Measurements from ENCODE around the gene NOP9.

The NOP9 gene

GRCh38 chr14:24308342-24309124, 8.9 kb downstream of the NOP9 start:
- POLR2A ChIA-PET (ENCODE audit: low non-redundant PET), result interaction anchor here (0.7 to 0.9 kb wide), 2 partner anchors 66 to 77 kb away, joined by 3 read pairs; partner anchors contain the start of gene TINF2
- TF ChIP-seq, protein P1, sequence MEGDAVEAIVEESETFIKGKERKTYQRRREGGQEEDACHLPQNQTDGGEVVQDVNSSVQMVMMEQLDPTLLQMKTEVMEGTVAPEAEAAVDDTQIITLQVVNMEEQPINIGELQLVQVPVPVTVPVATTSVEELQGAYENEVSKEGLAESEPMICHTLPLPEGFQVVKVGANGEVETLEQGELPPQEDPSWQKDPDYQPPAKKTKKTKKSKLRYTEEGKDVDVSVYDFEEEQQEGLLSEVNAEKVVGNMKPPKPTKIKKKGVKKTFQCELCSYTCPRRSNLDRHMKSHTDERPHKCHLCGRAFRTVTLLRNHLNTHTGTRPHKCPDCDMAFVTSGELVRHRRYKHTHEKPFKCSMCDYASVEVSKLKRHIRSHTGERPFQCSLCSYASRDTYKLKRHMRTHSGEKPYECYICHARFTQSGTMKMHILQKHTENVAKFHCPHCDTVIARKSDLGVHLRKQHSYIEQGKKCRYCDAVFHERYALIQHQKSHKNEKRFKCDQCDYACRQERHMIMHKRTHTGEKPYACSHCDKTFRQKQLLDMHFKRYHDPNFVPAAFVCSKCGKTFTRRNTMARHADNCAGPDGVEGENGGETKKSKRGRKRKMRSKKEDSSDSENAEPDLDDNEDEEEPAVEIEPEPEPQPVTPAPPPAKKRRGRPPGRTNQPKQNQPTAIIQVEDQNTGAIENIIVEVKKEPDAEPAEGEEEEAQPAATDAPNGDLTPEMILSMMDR (conservative IDR thresholded peaks at IDR 0.05; ENCODE audit: low read depth), result peak; percentile 67

DNA sequence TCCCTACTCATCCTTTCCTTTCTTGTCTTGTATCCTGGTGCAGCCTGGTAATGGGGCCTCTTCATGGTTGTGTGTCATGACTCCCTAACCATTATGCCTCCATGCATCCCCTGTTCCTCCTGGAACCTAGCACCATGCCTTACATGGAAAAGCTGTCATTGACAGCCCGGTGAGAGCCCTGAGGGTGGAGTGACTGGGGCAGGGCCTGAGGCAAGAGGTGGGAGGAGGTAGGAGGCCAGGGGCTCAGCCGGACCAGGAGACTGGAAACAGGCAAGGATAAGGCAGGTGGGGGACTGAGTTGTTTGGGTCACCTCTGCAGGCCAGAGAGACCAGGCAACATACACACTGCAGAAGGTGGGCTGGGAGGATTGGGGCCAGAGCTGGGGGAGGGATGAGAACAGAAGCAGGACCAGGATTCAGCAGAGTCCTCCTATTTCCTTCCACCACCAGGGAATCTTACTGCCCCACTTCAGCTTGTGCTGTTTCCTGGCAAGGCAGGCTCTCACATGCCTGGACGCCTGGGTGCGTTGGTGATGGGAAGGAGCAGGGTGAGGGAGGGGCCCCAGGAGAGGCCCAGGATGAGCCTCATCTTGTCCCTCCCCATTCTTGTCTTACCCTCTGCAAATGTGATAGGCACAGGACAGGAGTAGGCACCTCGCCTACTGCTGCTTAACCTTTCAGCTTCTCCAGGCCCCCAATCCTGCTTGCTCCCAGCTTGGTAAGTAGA, 10.1 kb downstream of the NOP9 start, which contains the start of gene LTB4R2:
Gene LTB4R2, plus strand, starts transcription at position 603 of the 727 bp plus-strand sequence. CDS start 525 bp downstream, outside the sequence.
- peak within 1 kb of the TSS; percentile 98 for H3K27ac ChIP-seq
- DNase-seq (ENCODE audit: low spot score), result peak; percentile 73
- ChIA-PET CTCF (interaction anchor here (0.6 to 2.8 kb wide), 9 partner anchors 9 to 126 kb away, joined by 3 to 12 read pairs (median 6); partner anchors contain the start of gene TINF2), POLR2A (ENCODE audit: low non-redundant PET) (interaction anchor here (0.7 to 1.2 kb wide), 2 partner anchors 8 to 120 kb away, joined by 3 to 4 read pairs; partner anchors contain the start of genes CBLN3 and KHNYN)
- TF ChIP-seq, protein P1 (conservative IDR thresholded peaks at IDR 0.05; ENCODE audit: low read depth), result no peak

More at GRCh38 chr14:24308342-24309124, 8.9 kb downstream of the NOP9 start:
- H3K27ac ChIP-seq, result peak overlapping the region; percentile 98
- no peak for DNase-seq (ENCODE audit: low spot score)
- CTCF ChIA-PET, result interaction anchor here (0.6 to 2.8 kb wide), 20 partner anchors 9 to 1161 kb away, joined by 3 to 14 read pairs (median 3); partner anchors contain the start of genes DHRS1, NOP9 and TINF2

DNA sequence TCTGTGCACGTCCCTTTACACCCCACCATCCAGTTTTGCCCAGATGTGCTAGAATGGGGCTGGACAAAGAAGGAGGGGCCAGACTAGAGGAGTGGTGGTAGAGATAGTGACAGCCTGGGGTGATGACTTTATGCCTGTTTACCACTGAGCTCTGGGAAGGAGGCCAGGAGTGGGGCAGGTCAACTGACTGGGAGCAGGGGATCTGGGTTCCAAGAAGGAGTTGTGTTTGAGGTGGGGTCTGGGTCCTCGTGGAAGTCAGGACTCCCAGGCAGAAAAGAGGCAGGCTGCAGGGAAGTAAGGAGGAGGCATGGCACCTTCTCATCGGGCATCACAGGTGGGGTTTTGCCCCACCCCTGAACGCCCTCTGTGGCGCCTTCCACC, 10.6 kb downstream of the NOP9 start:
- peak overlapping the region; percentile 98 for H3K27ac ChIP-seq
- TF ChIP-seq, protein P1 (conservative IDR thresholded peaks at IDR 0.05; ENCODE audit: low read depth), result no peak
- CTCF ChIA-PET, result interaction anchor here (0.7 to 2.8 kb wide), 6 partner anchors 10 to 126 kb away, joined by 3 to 11 read pairs (median 6); partner anchors contain the start of gene TINF2
- no peak for DNase-seq (ENCODE audit: low spot score)
- POLR2A ChIA-PET (ENCODE audit: low non-redundant PET), result interaction anchor here (0.7 to 1.2 kb wide), 2 partner anchors 9 to 119 kb away, joined by 3 to 4 read pairs; partner anchors contain the start of genes CBLN3 and KHNYN

- H3K27ac ChIP-seq, result peak within 1 kb of the TSS; percentile 98
- CTCF ChIA-PET, result interaction anchor here (0.7 to 2.0 kb wide), 7 partner anchors 10 to 125 kb away, joined by 3 to 6 read pairs (median 4); partner anchors contain the start of gene TINF2
- no peak for DNase-seq (ENCODE audit: low spot score)
- TF ChIP-seq, protein P1 (conservative IDR thresholded peaks at IDR 0.05; ENCODE audit: low read depth), result peak; percentile 70
- POLR2A ChIA-PET (ENCODE audit: low non-redundant PET), result interaction anchor here (1.2 kb wide), 1 partner anchor 119 kb away, joined by 4 read pairs; the partner anchor contains the start of genes CBLN3 and KHNYN
These were observed 11.3 kb downstream of the NOP9 start, which contains the start of gene LTB4R for GRCh38 chr14:24310646-24311604. Gene LTB4R, plus strand, starts transcription at chr14:24311502. Its CDS starts 4,150 bp downstream, at chr14:24315652.

- ChIA-PET POLR2A (ENCODE audit: low non-redundant PET) (no interaction called here), CTCF (interaction anchor here (1.0 to 1.7 kb wide), 2 partner anchors 48 to 124 kb away, joined by 3 to 4 read pairs; no protein-coding TSS in a partner anchor)
- TF ChIP-seq, protein P1 (conservative IDR thresholded peaks at IDR 0.05; ENCODE audit: low read depth), result no peak
- no peak for DNase-seq (ENCODE audit: low spot score)
- H3K27ac ChIP-seq, result peak overlapping the region; percentile 98
These were observed 12.4 kb downstream of the NOP9 start for GRCh38 chr14:24311837-24312615.

All from RWPE1 (cell line).